B cell (primary cell): Measurements from ENCODE around the gene WDR76.

Source experiments
- CTCF ChIP-seq: fragments of 200-600 bp; IDR thresholded peaks from one replicate; pipeline ENCODE4 v1.8.0; 2022; ENCODE audit warnings: antibody characterized with exemption, mild to moderate bottlenecking
- EZH2 ChIP-seq: IDR thresholded peaks from 2 replicates; pipeline ENCODE4 v1.6.1; 2012; ENCODE audit warnings: borderline replicate concordance, low read depth, mild to moderate bottlenecking, moderate library complexity, low read length; ENCODE audit not compliant: insufficient read depth, poor library complexity, severe bottlenecking

DNA sequence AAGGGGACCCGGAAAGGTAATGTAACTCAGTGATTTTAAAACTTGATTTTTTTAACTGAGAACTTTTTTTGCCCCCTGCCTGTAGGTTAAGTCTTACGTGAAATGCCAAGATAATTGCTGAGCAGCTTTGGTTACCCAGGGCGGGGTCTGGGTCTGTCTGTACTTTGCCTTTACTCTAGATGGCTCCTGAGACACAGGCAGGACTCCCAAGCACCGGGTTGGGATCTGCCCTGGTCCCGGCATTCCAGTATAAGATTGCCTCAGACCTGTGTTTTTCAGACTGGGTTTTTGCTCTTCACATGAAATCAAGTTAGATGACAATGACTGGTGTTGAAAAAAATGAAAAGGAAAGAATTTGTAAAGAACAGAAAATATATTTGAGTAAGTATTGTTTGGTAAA lies 40.3 kb downstream of the WDR76 start:
- TF ChIP-seq CTCF = no peak
- no peak for TF ChIP-seq EZH2
